Right kidney (tissue), 9 donors: Measurements from ENCODE around the gene CTBP2.

Experiments used
- DNase-seq: peaks from one replicate; pipeline ENCODE4 v3.0.0-alpha.2; 2016
- long read RNA-seq, 8 donors: transcript quantifications; one replicate each; lab custom pipeline, GENCODE V29; 2026

CTBP2 gene
- long read RNA-seq, donor 1, full-length matches to known transcripts = 12 of 27 reads
- long read RNA-seq, donor 1, partial matches to known transcripts = 15 of 27 reads
- long read RNA-seq, donor 1, other reads (novel, unspliced or antisense) = 0 of 27 reads
- long read RNA-seq, donor 2, full-length matches to known transcripts = 8 of 8 reads
- long read RNA-seq, donor 2, partial matches to known transcripts = 0 of 8 reads
- long read RNA-seq, donor 2, other reads (novel, unspliced or antisense) = 0 of 8 reads
- long read RNA-seq, donor 3, full-length matches to known transcripts = 6 of 16 reads
- long read RNA-seq, donor 3, partial matches to known transcripts = 10 of 16 reads
- long read RNA-seq, donor 3, other reads (novel, unspliced or antisense) = 0 of 16 reads
- long read RNA-seq, donor 4, full-length matches to known transcripts = 10 of 55 reads
- long read RNA-seq, donor 4, partial matches to known transcripts = 45 of 55 reads
- long read RNA-seq, donor 4, other reads (novel, unspliced or antisense) = 0 of 55 reads
- long read RNA-seq, donor 5, full-length matches to known transcripts = 16 of 16 reads
- long read RNA-seq, donor 5, partial matches to known transcripts = 0 of 16 reads
- long read RNA-seq, donor 5, other reads (novel, unspliced or antisense) = 0 of 16 reads
- long read RNA-seq, donor 6, full-length matches to known transcripts = 11 of 30 reads
- long read RNA-seq, donor 6, partial matches to known transcripts = 19 of 30 reads
- long read RNA-seq, donor 6, other reads (novel, unspliced or antisense) = 0 of 30 reads
- long read RNA-seq, donor 7, full-length matches to known transcripts = 15 of 36 reads
- long read RNA-seq, donor 7, partial matches to known transcripts = 21 of 36 reads
- long read RNA-seq, donor 7, other reads (novel, unspliced or antisense) = 0 of 36 reads
- long read RNA-seq, donor 8, full-length matches to known transcripts = 12 of 27 reads
- long read RNA-seq, donor 8, partial matches to known transcripts = 8 of 27 reads
- long read RNA-seq, donor 8, other reads (novel, unspliced or antisense) = 7 of 27 reads

GRCh38 chr10:125159932-125160855, at the start of gene CTBP2:
CTBP2 (minus strand) TSS chr10:125160563.
- peak; percentile 61 for DNase-seq

- DNase-seq = no peak
Measured at GRCh38 chr10:125209591-125210355, 49.4 kb upstream of the CTBP2 start.

GRCh38 chr10:125208854-125209565, 48.6 kb upstream of the CTBP2 start:
- no peak for DNase-seq

- no peak for DNase-seq
Measured at GRCh38 chr10:125206623-125207022, 46.3 kb upstream of the CTBP2 start.

GRCh38 chr10:125205431-125205830, 45.1 kb upstream of the CTBP2 start:
- DNase-seq = no peak

- DNase-seq = no peak
Measured at GRCh38 chr10:125204400-125204799, 44.0 kb upstream of the CTBP2 start.

- no peak for DNase-seq
Measured at GRCh38 chr10:125203186-125203800, 42.9 kb upstream of the CTBP2 start.

- DNase-seq = no peak
Measured at GRCh38 chr10:125201791-125202622, 41.6 kb upstream of the CTBP2 start.

- DNase-seq = no peak
Measured at GRCh38 chr10:125201108-125201524, 40.8 kb upstream of the CTBP2 start.

- no peak for DNase-seq
Measured at GRCh38 chr10:125200396-125200795, 40.0 kb upstream of the CTBP2 start.

GRCh38 chr10:125199270-125199669, 38.9 kb upstream of the CTBP2 start:
- DNase-seq = no peak

GRCh38 chr10:125194814-125195213, 34.5 kb upstream of the CTBP2 start:
- DNase-seq = no peak

GRCh38 chr10:125193306-125193877, 33.0 kb upstream of the CTBP2 start:
- no peak for DNase-seq

- DNase-seq = no peak
Measured at GRCh38 chr10:125192620-125193019, 32.3 kb upstream of the CTBP2 start.

GRCh38 chr10:125192005-125192404, 31.6 kb upstream of the CTBP2 start:
- no peak for DNase-seq

GRCh38 chr10:125190946-125191345, 30.6 kb upstream of the CTBP2 start:
- no peak for DNase-seq

GRCh38 chr10:125190414-125190813, 30.1 kb upstream of the CTBP2 start:
- no peak for DNase-seq

GRCh38 chr10:125189162-125189561, 28.8 kb upstream of the CTBP2 start:
- no peak for DNase-seq
